HAP-1 (cell line): ENCODE results near the gene HOXA3.

Source experiments
- DNase-seq, 2 experiments: peaks; one replicate each; pipeline ENCODE4 v3.0.0-alpha.2; 2016 to 2020; ENCODE audit warnings: low spot score in 2 of 2
- H3K27me3 ChIP-seq: fragments of 250-450 bp; sonication (Bioruptor Pico); 2 replicates; pipeline ENCODE4 v1.5.1; 2020; ENCODE audit warnings: low read depth, mild to moderate bottlenecking, moderate library complexity
- H3K36me3 ChIP-seq: fragments of 250-450 bp; sonication (Bioruptor Pico); replicated peaks from 2 replicates; pipeline ENCODE4 v1.5.1; 2020; ENCODE audit warnings: mild to moderate bottlenecking
- H3K4me1 ChIP-seq: fragments of 250-450 bp; sonication (Bioruptor Pico); 2 replicates; pipeline ENCODE4 v1.5.1; 2020; ENCODE audit warnings: mild to moderate bottlenecking
- H3K4me3 ChIP-seq: fragments of 250-450 bp; sonication (Bioruptor Pico); 2 replicates; pipeline ENCODE4 v1.5.1; 2020; ENCODE audit warnings: mild to moderate bottlenecking, moderate library complexity
- H3K9me3 ChIP-seq: fragments of 250-450 bp; sonication (Bioruptor Pico); 2 replicates; pipeline ENCODE4 v1.5.1; 2020; ENCODE audit warnings: mild to moderate bottlenecking, moderate library complexity
- in situ Hi-C: fragments of 300-500 bp; cut with MboI; formaldehyde crosslinking; loops from 3 replicates; pipeline ENCODE4 v1.14.3; 2020; ENCODE audit warnings: low sequenced_read_pairs, inconsistent platforms, mixed read lengths

HOXA3 gene

GRCh38 chr7:27078616-27079233 is 73.7 kb downstream of the HOXA3 start:
- in situ Hi-C loops = no loop called here
- Histone ChIP-seq H3K4me3 (no peak overlapping the region), H3K36me3 (no peaks in the 10 kb centered on the region), H3K4me1 (no peaks in the 10 kb centered on the region; the same call in 1 of the 2 replicates), H3K9me3 (no peaks in the 10 kb centered on the region), H3K27me3 (no peaks in the 10 kb centered on the region)
- DNase-seq = no peak

DNA sequence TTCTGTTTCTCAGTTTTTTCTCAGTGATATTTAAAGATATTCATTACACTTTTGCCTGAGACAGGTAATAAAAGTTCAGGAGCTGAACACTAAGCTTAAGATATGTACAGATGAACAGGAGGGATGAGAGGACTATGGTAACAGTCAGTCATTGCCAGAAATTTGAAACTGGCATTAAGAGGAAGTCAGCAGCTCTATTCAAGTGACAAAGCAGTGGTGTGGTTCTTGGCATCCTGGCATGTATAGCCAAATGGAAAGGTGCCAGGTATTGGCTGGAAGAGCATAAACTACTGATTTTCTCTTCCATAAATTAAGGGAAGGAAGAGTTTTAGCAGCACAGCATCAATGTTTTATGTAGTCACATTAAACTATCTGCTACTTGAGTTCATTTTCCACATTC is 79.3 kb downstream of the HOXA3 start:
- no peaks in the 10 kb centered on the region for H3K9me3 ChIP-seq
- H3K27me3 ChIP-seq = no peaks in the 10 kb centered on the region
- H3K36me3 ChIP-seq = no peaks in the 10 kb centered on the region
- DNase-seq = no peak
- in situ Hi-C loops = no loop called here
- H3K4me1 ChIP-seq = no peaks in the 10 kb centered on the region
- H3K4me3 ChIP-seq = no peak overlapping the region

DNA sequence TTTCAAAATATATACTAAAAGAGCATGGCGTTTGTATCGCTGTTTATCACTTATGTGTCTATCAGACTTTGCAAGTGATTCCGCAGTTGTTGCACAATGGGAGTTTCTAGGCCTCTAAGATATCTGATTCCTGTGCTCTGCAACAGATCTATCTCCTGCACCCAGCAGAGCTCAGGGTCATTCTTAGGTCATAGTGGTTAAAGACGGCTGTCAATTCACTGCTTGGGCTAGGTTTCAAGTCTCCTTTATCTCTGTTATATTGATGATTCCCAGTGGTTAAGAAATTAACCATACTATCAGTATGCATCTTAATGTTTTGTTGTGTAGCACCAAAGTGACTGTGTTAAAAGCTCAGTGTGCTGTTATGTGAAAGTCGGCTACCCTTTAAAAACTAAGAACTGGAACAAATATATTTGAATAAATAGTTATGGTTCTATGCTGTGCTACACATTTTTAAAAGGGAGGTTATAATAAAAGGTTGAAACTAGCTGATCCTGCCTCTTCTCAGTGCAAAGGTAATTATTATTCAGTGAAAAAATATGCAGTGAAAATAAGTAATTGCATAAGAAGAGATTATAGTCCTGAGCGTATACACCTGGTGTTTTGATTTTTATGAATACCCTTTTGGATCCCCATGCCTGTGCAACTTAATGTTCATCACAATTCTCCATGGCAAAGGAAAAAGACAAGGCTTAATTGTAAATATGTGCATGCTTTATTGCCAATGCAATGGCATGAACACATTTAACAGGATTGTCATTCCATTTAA is 80.6 kb downstream of the HOXA3 start:
- H3K4me3 ChIP-seq = no peak overlapping the region
- H3K4me1 ChIP-seq = no peaks in the 10 kb centered on the region
- H3K27me3 ChIP-seq = no peaks in the 10 kb centered on the region
- H3K9me3 ChIP-seq = no peaks in the 10 kb centered on the region
- no peaks in the 10 kb centered on the region for H3K36me3 ChIP-seq
- in situ Hi-C loops = no loop called here
- DNase-seq = no peak

DNA sequence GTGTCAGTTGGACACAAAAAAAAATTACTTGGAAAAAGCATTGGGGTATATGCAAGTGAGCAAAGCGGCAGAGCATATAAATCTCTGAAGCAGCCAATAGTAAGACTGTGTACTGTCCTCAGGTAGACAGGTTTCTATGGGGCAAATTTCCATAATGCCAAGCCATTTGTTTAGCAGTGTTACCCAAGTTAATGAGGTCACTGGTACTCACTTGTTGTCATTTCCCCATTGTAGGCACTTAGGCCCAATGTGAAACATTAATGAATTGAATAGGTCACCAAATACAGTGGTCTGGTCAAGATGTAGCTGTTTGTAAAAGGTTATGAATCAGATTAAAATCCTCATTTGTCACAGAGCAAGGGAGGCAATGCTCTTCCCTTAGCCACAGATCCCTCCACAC is 84.1 kb downstream of the HOXA3 start:
- Histone ChIP-seq H3K9me3 (no peaks in the 10 kb centered on the region), H3K4me3 (no peak overlapping the region), H3K4me1 (no peaks in the 10 kb centered on the region), H3K36me3 (no peaks in the 10 kb centered on the region), H3K27me3 (no peaks in the 10 kb centered on the region)
- in situ Hi-C loops = no loop called here
- DNase-seq = no peak

- no peaks in the 10 kb centered on the region for H3K4me1 ChIP-seq
- no peak for DNase-seq
- H3K36me3 ChIP-seq = no peaks in the 10 kb centered on the region
- no peak overlapping the region for H3K4me3 ChIP-seq
- in situ Hi-C loops = no loop called here
- H3K27me3 ChIP-seq = no peaks in the 10 kb centered on the region
- no peaks in the 10 kb centered on the region for H3K9me3 ChIP-seq
Measured at GRCh38 chr7:27066148-27066547, 86.2 kb downstream of the HOXA3 start.

- H3K4me3 ChIP-seq = no peak overlapping the region
- H3K9me3 ChIP-seq = no peaks in the 10 kb centered on the region
- no peaks in the 10 kb centered on the region for H3K36me3 ChIP-seq
- H3K27me3 ChIP-seq = no peaks in the 10 kb centered on the region
- no peak for DNase-seq
- no peaks in the 10 kb centered on the region for H3K4me1 ChIP-seq
- in situ Hi-C loops = no loop called here
Measured at GRCh38 chr7:27065709-27066108, 86.7 kb downstream of the HOXA3 start.

GRCh38 chr7:27064661-27065060 is 87.7 kb downstream of the HOXA3 start:
- Histone ChIP-seq H3K36me3 (no peaks in the 10 kb centered on the region), H3K4me3 (no peak overlapping the region), H3K27me3 (no peaks in the 10 kb centered on the region), H3K4me1 (no peaks in the 10 kb centered on the region), H3K9me3 (no peaks in the 10 kb centered on the region)
- in situ Hi-C loops = no loop called here
- DNase-seq = no peak

DNA sequence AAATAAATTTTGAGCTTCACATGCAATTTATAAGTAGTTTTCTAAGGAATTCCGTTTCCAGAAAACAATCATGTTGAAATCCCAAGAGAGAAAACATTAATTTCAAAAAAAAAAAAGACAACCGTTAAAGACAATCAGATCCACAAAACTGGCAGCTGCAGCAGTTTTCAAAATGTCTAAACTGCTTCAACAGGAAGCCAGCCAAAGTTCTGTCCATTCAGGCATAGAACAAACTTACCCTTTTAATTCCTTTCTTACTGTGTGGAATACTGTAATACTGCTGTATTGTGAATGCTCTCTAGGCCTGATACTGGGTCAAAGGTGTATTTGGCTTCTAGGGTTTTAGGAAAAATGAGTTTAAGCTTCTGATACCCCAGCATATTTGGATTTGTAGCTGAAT is 88.2 kb downstream of the HOXA3 start:
- H3K4me3 ChIP-seq = no peak overlapping the region
- no peaks in the 10 kb centered on the region for H3K4me1 ChIP-seq
- no peak for DNase-seq
- H3K27me3 ChIP-seq = no peaks in the 10 kb centered on the region
- in situ Hi-C loops = no loop called here
- H3K9me3 ChIP-seq = no peaks in the 10 kb centered on the region
- H3K36me3 ChIP-seq = no peaks in the 10 kb centered on the region

DNA sequence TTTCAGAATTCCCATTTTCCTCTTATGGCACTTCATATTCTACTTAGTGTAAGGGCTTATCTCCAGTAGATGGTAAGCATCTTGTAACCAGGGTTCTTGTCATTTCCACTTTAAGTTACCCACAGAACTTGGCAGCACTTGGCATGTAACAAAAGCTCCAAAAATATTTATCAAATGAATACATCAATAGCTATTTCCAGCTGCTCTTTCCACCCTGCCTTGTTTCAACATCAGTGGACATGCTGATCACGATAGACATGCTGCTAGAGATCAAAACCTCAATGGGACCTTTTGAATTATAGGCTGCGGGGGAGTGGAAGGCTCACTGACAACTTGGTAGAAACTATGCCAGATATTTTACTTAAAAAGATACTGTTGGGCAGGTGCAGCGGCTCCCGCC is 89.4 kb downstream of the HOXA3 start:
- H3K4me3 ChIP-seq = no peak overlapping the region
- no peaks in the 10 kb centered on the region for H3K27me3 ChIP-seq
- no peaks in the 10 kb centered on the region for H3K9me3 ChIP-seq
- no peaks in the 10 kb centered on the region for H3K4me1 ChIP-seq
- in situ Hi-C loops = no loop called here
- DNase-seq = no peak
- H3K36me3 ChIP-seq = no peaks in the 10 kb centered on the region
